Measurements from ENCODE around the gene MFNG.
A peak's percentile ranks its signal among the peaks of the same experiment; 100 is the strongest.

MFNG gene

GRCh38 chr22:37492428-37493344 lies 6.5 kb upstream of the MFNG start:
- no peak for DNase-seq

GRCh38 chr22:37491559-37492427 lies 5.6 kb upstream of the MFNG start:
- peak; percentile 60 for DNase-seq

- no peak for DNase-seq
Observed at GRCh38 chr22:37491106-37491505, 4.9 kb upstream of the MFNG start.

GRCh38 chr22:37489983-37490382 lies 3.8 kb upstream of the MFNG start:
- peak; percentile 77 for DNase-seq

- DNase-seq: no peak
Observed at GRCh38 chr22:37488337-37489135, 2.4 kb upstream of the MFNG start.

- no peak for DNase-seq
Observed at GRCh38 chr22:37487571-37487970, 1.4 kb upstream of the MFNG start.

GRCh38 chr22:37487129-37487528 lies 945 bp upstream of the MFNG start:
- DNase-seq: no peak

GRCh38 chr22:37485395-37486223 lies 575 bp downstream of the MFNG start:
- DNase-seq: no peak

- DNase-seq: peak; percentile 41
Observed at GRCh38 chr22:37484480-37485394, 1.4 kb downstream of the MFNG start.

GRCh38 chr22:37483050-37483449 lies 3.1 kb downstream of the MFNG start:
- no peak for DNase-seq

- DNase-seq: no peak
Observed at GRCh38 chr22:37482244-37482643, 3.9 kb downstream of the MFNG start.

GRCh38 chr22:37481347-37481907 lies 4.8 kb downstream of the MFNG start:
- DNase-seq: no peak

- no peak for DNase-seq
Observed at GRCh38 chr22:37480387-37481346, 5.5 kb downstream of the MFNG start.

- no peak for DNase-seq
Observed at GRCh38 chr22:37479196-37479595, 7.0 kb downstream of the MFNG start.

- no peak for DNase-seq
Observed at GRCh38 chr22:37476389-37477329, 9.5 kb downstream of the MFNG start.

GRCh38 chr22:37474447-37475090 lies 11.6 kb downstream of the MFNG start:
- no peak for DNase-seq

GRCh38 chr22:37473437-37473946 lies 12.7 kb downstream of the MFNG start:
- DNase-seq: no peak

Measured in NCI-H2171 (cell line).